Measurements from ENCODE around the gene FASTKD3.

DNA sequence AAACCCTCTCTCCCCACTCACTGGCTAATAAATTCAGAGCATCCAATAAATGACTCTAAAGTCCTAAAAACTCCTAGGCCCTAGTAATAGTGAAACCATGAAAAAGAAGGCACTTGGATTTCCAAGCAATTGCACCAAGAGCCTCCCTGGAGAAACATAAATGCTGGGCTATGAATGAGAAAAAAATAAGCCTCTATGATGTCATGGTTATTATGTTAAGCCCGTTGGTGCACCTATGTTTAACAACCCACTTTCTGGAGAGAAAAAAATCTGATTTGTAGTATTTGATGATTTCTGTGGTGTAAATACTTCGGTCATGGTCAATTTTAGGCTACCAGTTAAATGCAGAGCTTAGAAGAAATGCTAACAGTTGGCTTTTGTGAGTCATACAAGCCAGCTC lies 26.3 kb downstream of the FASTKD3 start:
- TF ChIP-seq, protein P1, sequence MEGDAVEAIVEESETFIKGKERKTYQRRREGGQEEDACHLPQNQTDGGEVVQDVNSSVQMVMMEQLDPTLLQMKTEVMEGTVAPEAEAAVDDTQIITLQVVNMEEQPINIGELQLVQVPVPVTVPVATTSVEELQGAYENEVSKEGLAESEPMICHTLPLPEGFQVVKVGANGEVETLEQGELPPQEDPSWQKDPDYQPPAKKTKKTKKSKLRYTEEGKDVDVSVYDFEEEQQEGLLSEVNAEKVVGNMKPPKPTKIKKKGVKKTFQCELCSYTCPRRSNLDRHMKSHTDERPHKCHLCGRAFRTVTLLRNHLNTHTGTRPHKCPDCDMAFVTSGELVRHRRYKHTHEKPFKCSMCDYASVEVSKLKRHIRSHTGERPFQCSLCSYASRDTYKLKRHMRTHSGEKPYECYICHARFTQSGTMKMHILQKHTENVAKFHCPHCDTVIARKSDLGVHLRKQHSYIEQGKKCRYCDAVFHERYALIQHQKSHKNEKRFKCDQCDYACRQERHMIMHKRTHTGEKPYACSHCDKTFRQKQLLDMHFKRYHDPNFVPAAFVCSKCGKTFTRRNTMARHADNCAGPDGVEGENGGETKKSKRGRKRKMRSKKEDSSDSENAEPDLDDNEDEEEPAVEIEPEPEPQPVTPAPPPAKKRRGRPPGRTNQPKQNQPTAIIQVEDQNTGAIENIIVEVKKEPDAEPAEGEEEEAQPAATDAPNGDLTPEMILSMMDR (IDR thresholded peaks at IDR 0.05 in 2 of 3, conservative IDR thresholded peaks at IDR 0.05 in 1 of 3; ENCODE audit: borderline replicate concordance in 1 of 3, insufficient read depth in 1 of 3, low read depth in 2 of 3, low read length in 2 of 3), result no peak
- TF ChIP-seq RAD21 (IDR thresholded peaks at IDR 0.05; ENCODE audit: low read depth), result no peak
- no peak for TF ChIP-seq POLR2AphosphoS5 (IDR thresholded peaks at IDR 0.05; ENCODE audit: low read depth, low read length)
- no peak for TF ChIP-seq ZNF274 (IDR thresholded peaks at IDR 0.05; ENCODE audit: low read depth, low read length)
- TF ChIP-seq SIN3A (IDR thresholded peaks at IDR 0.05; ENCODE audit: low read depth), result no peak
- TF ChIP-seq EGR1 (IDR thresholded peaks at IDR 0.05; ENCODE audit: low read depth), result no peak
- no peak for TF ChIP-seq CBX3 (IDR thresholded peaks at IDR 0.05; ENCODE audit: low read depth)
- no peak for TF ChIP-seq EZH2phosphoT487 (IDR thresholded peaks at IDR 0.05; ENCODE audit: borderline replicate concordance)
- no peak for TF ChIP-seq POLR2A (IDR thresholded peaks at IDR 0.05; ENCODE audit: borderline replicate concordance, extremely low read depth, insufficient read depth, insufficient read length)
- no peak for TF ChIP-seq EZH2 (IDR thresholded peaks at IDR 0.05)
